HG03175 (cell line): ENCODE results near the gene SLC25A25.

Experiments
- ATAC-seq: cut with Tn5 transposase; IDR thresholded peaks from one replicate; pipeline ENCODE4 v1.9.1; 2021; ENCODE audit warnings: mild to moderate bottlenecking, moderate library complexity; ENCODE audit not compliant: unreplicated experiment

Gene SLC25A25

DNA sequence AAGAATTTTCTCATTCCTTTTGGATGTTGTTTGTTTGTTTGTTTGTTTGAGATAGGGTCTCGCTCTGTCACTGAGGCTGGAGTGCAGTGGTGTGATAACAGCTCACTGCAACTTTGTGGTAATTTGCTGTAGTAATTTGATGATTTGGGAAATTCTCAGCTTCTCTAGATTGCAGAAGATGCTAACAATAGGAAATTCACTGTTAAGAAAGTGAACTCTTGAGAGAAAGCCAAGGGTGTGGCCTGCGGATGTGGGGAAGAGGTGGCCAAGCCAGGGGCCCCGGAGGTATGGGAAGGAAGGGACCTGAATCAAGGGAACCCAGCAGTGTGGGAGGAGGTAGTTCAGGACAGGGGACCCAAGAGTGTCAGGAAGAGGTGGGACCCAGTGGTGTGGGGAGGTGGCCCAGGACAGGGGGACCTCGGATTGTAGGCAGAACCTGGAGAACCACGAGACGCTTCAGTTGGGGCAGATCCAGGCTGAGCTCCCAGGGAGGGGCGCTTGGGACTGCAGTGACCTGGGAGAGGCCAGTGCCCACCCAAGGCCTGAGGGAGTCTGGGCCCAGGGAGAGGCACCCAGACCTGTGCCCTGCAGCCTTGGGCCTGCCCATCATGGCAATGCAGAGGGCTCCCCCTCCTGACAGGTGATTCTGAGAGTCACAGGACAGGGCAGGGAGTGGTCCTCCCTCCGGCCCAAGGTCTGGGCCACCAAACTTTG, 75.7 kb downstream of the SLC25A25 start:
- ATAC-seq, result no peak

DNA sequence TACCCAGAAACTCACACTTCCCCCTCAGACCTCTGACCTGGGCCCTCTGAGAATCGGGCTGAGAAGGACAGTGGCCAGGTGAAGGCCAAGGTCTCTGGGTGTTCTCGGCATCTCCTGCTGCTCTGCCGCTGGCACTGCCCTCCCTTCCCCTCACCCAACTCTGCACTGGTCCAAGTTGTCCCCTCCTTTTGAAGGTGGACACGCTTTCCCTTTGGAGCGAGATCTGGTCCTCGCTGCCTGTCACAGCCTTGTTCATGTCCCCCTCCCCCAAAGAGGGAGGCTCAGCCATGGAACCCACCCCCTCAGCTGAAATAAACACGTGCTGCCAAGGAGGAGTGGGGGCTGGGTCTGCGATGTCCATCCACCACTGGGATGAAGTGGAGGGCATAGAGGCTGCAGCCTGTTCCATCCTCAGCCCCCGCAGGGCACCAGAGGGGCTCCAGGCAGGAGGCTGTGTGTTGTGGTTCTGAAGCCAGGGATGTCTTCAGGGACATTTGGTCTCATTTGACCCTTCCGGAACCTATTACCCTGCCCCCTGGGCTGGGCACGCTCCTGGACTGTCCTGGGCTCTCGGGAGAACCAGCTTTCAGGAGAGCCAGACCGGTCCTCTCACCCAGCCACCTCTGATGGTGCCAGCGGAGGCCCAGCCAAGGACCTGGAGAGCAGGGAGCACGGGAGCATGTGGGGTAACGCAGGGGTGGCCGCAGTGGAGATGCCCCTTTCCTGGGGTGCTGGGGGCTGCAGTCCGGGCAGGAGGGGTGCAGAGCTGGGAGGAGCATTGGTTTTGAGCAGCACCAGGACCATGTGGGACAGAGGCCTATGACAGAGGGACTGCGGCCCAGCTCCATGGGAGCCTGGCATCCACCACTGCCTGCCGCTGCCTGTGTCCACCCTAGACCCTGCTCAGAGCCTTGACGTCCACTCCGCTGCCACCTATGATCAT, 76.5 kb downstream of the SLC25A25 start:
- no peak for ATAC-seq

DNA sequence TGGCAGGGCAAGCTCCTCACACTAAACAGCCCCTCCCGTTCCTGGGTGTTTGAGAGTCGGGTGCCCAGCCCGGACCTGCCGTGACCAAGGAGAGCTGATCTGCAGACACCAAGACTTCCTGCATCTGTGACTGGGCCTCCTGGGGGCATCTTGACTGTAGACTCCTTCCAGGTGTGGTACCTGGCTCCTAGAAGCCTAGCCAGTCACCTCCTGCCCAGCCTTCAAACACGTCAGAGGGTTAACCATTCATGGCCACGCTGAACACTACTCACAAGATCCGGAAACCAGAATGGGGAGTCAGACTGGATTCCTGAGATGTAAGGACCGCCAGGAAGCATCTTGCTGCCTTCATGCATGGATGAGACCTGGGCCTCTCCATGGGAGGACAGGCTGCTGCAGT, 77.5 kb downstream of the SLC25A25 start:
- ATAC-seq, result no peak

DNA sequence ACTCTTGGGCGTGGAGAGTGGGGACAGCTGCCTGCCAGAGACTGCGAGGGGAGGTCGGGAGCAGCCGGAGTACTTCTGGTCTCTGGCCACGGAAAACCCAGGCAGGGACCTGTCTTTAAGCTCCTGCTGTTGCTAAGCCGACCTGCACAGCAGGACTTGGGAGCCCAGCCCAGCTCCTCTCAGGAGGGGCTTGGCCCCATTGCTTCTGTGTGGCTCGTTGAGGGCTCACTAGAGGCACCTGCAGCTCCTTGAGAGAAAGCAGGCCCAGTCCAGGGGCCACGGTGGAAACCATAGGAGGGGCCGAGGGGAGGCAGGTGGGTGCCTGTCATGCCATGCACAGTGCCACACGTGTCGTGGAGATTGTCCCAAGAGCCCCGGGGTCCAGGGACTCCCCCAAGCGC, 77.9 kb downstream of the SLC25A25 start:
- ATAC-seq, result no peak

DNA sequence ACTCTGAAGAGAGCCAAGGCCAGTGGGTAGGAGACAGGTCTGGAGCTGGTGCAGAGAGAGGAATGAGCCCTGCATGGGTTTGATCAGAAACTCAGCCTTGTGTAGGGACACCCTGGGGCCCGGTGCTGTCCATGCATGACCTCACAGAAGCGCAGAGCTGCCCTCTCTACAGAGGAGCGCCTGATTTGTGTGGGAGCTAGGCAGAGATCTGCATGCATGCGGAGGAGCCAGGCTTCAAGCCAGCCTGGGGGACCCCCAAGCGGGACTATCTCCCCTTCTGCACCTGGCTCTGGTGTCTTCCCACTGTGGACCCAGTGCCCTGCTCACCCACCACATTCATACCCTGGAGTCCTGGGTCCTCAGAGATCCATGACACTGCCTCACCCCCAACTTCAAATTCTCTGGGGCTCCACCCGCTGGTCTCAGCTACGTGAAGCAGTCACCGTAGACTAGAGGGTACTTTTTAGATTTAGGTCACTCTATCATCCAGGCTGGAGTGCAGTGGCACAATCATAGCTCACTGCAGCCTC, 78.6 kb downstream of the SLC25A25 start:
- no peak for ATAC-seq

DNA sequence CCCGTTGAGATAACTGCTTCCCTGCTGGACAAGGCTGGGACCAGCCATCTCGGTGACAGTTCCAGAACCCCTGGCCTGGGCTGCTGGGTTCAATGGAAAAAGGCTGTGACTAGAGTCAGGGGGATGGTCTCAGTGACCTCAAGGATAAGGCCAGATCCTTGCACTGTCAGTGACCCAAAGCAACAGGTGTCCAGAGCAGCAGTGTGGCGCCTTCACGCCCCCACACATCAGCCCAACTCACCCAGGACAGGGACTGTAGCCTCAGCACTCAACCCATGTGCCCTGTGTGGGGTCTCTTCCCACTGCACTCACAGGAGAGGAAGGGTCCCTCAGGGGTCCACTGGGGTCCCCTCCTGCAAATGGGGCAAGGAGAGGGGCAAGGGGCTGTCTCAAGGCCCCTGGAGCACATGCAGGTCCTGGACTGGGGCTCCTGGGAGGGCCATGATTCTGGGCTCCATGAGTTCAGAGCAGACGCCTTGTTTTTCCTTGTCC, 80.5 kb downstream of the SLC25A25 start:
- ATAC-seq, result no peak

DNA sequence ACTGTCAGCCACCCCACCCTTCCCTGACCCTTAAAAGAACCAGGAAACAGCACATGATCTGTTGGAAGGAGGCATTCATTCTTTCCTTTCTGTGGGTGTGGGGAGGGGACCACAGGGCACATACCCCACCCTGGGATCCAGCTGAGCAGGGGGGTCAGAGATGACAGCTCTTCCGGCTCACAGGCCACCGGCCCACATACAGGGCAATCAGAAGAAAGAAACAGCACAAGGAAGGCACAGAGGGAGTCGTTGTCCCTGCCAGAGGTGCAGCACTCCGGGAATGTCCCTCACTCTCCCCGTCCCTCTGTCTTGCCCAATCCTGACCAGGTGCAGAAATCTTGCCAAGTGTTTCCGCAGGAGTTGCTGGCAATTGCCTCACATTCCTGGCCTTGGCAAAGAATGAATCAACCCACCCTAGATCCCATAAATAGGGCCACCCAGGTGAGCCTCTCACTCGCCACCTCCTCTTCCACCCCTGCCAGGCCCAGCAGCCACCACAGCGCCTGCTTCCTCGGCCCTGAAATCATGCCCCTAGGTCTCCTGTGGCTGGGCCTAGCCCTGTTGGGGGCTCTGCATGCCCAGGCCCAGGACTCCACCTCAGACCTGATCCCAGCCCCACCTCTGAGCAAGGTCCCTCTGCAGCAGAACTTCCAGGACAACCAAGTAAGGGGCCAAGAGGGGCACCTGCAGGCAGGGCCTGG, 81.1 kb downstream of the SLC25A25 start, which contains the start of gene LCN2:
TSS of gene LCN2 (plus strand) at position 453 of the 701 bp plus-strand sequence. CDS start at position 526, 73 bp downstream.
- no peak for ATAC-seq

DNA sequence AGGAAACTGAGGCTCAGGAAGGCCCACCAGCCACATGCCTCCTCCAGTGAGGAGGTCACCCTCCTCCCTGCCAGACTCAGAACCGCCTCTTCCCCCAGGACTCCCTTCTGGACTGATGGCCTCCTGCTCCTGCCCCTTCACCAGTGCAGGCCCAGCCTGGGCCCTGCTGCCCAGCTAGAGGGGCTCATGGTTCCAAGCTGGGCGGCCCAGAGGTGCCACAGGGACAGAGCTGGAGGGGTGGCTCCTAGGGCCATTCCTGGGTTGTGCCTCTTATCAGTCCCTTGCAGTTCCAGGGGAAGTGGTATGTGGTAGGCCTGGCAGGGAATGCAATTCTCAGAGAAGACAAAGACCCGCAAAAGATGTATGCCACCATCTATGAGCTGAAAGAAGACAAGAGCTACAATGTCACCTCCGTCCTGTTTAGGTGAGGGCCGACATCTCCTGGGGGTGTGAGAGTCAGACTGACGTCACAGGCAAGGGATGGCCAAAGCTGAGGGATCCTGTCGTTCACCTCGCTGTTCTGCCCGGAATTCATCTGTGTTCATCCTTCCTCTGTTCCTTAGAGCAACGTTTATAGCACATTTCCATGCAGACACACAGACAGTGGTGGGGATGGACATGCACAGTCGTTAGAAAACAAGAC, 82.0 kb downstream of the SLC25A25 start:
- no peak for ATAC-seq

DNA sequence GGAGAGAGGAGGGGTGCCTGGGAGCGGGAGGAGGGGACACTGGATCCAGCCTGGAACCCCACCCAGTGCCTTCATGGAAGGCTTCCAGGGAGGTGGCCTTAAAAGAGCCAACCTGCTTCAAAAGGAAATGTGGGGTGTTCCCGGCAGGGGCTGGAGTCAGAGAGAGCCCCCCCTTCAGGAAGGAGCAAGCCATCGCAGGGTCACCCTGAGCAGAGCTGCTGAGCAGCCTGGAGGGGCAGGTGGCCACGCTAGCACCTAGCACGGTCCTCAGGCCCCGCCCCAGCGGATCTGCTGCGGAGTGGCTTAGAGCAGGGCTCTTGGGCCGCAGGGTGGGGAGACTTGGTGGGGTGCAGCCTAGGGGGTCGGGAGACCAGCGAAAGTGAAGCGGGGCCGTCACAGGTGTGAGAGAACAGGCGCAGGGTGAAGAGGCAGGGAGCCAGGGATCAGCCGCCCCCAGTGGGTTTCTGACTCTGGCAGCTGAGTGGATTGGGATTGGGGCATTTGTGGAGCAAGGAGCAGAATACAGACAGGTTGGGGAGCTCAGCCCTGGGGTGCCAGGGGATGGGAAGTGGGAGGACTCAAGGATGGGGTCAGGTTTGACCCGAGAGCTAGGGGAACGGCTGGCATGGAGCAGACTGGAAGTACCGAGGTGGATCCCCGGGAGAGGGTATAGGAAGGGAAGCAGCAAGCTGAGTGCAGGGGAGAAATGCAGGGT, 82.7 kb downstream of the SLC25A25 start:
- ATAC-seq, result no peak

DNA sequence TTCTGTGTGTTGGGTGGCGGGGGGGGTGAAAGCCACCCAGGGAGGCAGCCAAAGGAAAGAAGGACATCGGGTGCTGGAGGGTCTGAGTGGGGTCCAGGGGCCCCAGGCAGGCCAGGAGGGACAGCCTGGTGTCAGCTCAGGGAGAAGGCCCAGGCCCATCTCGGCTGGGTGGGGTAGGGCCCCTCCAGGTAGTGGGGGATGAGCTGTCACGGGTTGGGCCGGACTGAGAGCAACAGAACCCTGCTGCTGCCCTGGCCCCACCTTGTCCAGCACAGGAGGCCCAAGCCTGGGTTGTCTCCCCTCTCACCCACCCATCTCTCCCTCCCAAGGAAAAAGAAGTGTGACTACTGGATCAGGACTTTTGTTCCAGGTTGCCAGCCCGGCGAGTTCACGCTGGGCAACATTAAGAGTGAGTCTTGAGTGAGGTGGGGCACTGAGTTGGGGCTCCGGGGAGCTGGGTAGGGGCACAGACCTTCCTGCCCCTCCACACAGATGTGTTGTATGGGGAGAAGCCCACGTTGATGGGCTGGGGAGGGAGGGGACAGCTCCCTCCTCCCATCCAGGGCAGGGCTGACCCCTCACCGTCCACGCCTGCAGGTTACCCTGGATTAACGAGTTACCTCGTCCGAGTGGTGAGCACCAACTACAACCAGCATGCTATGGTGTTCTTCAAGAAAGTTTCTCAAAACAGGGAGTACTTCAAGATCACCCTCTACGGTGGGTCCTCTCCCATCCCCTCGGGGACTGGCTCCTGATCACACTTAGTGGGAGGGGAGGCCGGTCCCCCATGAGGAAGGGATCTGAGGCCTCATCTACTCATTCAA, 83.5 kb downstream of the SLC25A25 start:
- no peak for ATAC-seq

DNA sequence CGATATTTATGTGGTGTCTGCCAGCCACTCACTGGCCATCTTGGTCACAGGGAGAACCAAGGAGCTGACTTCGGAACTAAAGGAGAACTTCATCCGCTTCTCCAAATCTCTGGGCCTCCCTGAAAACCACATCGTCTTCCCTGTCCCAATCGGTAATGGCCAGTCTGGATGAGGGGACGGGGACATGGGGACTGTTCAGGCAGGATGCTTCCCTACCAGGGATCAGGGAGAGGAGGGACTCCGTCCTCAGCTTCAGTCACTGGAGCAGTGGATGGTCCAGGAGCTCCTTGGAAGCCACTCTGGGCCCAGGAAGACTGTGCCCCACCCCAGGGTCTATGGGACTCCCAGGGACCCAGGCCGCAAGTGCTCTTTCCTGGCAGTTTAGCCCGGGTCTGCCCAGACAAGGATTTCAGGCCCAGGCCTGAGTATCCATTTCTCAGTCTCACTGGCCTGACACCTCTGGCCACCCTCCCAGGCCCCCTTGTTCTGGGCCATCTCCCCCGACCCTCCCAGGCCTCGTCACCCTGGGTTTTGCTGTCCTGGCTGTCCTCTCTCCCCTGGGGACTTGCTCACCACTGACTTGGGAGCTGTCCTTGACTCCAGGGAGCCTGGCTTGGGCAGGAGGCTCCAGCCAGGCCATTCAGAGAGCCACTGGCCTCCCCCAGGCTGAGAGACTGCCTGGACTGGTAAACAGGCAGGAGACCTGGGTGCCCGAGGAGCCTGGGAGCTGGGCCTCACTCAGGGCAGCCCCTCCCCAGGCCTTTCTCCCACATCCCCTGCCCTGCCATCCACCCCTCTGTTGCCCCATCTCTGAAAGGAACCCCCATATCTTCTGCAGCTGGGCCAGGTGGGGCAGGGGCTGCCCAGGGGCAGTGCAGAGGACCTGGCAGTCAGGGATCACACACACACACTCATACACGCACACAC, 84.4 kb downstream of the SLC25A25 start:
- no peak for ATAC-seq

DNA sequence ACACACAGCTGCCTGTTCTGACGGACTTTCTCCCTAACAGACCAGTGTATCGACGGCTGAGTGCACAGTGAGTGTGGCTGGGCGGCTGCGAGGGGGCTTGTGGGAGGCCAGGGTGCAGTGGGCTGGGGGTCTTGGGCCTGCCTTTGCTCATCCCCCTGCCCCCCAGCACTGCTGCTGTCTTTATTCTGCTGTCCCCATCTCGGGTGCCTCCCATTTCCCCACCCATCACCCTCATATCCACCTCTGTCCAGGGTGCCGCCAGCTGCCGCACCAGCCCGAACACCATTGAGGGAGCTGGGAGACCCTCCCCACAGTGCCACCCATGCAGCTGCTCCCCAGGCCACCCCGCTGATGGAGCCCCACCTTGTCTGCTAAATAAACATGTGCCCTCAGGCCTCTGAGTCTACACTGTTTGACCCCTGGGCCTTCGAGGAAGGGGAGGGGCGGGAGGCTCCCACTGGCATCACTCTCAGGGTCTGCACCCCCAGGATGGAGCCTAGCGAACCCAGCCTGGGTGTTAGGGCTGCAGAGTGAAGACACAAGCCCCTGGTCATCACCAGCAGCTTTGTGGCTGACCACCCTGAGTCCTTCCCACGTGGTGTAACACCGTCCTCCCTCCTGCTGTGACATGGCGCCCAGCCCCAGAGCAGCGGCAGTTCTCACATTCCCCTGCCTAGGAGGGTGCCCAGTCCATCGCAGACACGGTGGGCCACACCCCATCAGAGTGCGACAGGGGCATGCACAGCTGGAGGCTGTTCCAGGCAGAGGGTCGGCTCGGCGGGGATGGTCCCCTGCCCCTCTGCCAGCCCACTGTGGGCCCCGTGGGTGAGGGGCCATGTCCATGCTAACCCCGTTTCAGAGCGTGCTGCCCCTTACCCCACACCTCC, 85.3 kb downstream of the SLC25A25 start:
- ATAC-seq, result no peak

DNA sequence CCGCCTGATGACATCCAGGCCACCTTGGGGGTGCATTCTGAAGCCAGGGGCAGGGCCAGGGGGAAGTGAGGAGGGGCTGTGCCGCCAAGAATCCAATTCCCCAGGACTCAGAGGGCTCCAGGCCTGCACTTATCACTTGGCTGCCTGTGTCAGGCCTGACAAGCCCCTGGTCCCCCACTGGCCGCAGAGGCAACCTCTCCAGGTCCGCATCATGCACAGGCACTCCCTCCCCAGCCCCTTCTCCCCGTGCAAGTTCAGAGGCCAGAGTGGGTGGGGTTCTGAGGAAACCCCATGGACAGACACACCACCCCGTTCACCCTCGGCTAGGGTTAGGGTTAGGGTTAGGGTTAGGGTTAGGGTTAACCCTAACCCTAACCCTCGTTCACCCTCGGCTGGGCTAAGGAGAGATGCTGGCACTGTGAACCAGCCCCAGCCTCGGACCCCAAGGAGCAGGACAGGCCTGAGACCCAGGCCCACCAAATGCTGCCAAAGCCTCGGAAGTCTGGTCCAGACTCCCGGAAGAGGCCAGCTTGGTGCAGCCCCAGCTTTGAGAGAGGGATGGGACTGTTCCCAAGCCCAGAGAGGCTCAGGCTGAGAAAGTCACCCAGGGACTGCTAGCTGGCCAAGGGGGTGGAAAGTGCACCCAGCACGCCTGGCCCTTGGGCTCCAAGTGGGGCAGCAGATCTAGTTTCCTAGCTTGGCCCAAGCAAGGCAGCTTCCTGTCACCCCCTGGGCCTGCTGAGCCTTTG, 86.1 kb downstream of the SLC25A25 start:
- no peak for ATAC-seq

DNA sequence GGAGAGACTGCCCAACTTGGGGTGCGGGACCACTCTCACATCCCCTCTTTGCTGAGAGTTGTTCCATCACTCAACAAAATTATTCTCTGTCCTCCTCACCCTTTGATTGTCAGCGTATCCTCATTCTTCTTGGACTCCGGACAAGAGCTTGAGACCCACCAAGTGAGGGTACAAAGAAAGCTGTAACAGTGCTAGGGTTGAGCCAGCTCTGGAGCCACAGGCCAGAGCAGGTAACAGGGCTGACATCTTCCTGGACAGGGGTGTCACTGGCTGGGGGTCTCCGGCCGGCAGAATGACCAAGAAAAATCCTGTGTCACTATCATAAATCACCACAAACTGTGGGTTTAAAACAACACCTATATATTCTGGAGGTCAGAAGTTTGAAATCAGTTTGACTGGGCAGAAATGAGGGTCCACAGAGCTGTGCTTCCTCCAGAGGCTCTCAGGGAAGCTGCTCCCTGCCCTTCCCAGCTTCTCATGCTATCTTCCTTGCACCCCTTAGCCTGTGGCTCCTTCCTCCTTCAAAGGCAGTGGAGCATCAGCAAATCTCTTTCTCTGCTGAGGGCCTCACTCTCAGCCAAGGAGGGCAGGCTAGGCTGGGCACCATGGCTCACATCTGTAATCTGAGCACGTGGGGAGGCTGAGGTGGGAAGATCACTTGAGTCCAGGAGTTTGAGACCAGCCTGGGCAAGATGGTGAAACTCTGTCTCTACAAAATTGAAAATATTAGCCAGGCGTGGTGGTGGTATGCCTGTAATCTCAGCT, 87.9 kb downstream of the SLC25A25 start:
- no peak for ATAC-seq
